Endometrium (tissue), 2 donors: ENCODE results near the gene DENND1A.
A peak's percentile ranks its signal among the peaks of the same experiment; 100 is the strongest.

ENCODE experiments used
- FAIRE-seq: peaks from 2 replicates; lab custom pipeline; 2012; peaks lifted over from hg19 to GRCh38; lab: Jason Lieb, UNC
- donor health status: control.
- donor health status: control.

Gene DENND1A

GRCh38 chr9:123567013-123567412 is 362.9 kb downstream of the DENND1A start:
- no peak for FAIRE-seq

- no peak for FAIRE-seq
Observed at GRCh38 chr9:123564652-123565051, 365.3 kb downstream of the DENND1A start.

GRCh38 chr9:123562844-123563346 is 367.0 kb downstream of the DENND1A start:
- no peak for FAIRE-seq

- no peak for FAIRE-seq
Observed at GRCh38 chr9:123561046-123561445, 368.9 kb downstream of the DENND1A start.

- no peak for FAIRE-seq
Observed at GRCh38 chr9:123556464-123557435, 373.2 kb downstream of the DENND1A start.

- no peak for FAIRE-seq
Observed at GRCh38 chr9:123555646-123556045, 374.3 kb downstream of the DENND1A start.

GRCh38 chr9:123552530-123552929 is 377.4 kb downstream of the DENND1A start:
- no peak for FAIRE-seq

GRCh38 chr9:123551734-123552133 is 378.2 kb downstream of the DENND1A start:
- FAIRE-seq: no peak

- no peak for FAIRE-seq
Observed at GRCh38 chr9:123550797-123551196, 379.1 kb downstream of the DENND1A start.

- no peak for FAIRE-seq
Observed at GRCh38 chr9:123550012-123550411, 379.9 kb downstream of the DENND1A start.

GRCh38 chr9:123548741-123549545 is 381.0 kb downstream of the DENND1A start:
- FAIRE-seq: no peak

GRCh38 chr9:123544007-123544827 is 385.7 kb downstream of the DENND1A start:
- FAIRE-seq: peak; percentile 91

GRCh38 chr9:123543492-123543891 is 386.4 kb downstream of the DENND1A start:
- FAIRE-seq: no peak

- no peak for FAIRE-seq
Observed at GRCh38 chr9:123542435-123543225, 387.3 kb downstream of the DENND1A start.

GRCh38 chr9:123541411-123541810 is 388.5 kb downstream of the DENND1A start:
- no peak for FAIRE-seq

- FAIRE-seq: no peak
Observed at GRCh38 chr9:123540457-123540856, 389.5 kb downstream of the DENND1A start.

GRCh38 chr9:123537809-123538208 is 392.1 kb downstream of the DENND1A start:
- FAIRE-seq: no peak

GRCh38 chr9:123536455-123536868 is 393.5 kb downstream of the DENND1A start:
- FAIRE-seq: no peak

GRCh38 chr9:123534336-123534735 is 395.6 kb downstream of the DENND1A start:
- FAIRE-seq: no peak

- no peak for FAIRE-seq
Observed at GRCh38 chr9:123530244-123530643, 399.7 kb downstream of the DENND1A start.

GRCh38 chr9:123528501-123528900 is 401.4 kb downstream of the DENND1A start:
- FAIRE-seq: no peak
